ENCODE measurements around the gene LRRC8B. TPM values are rescaled to one million over a fixed set of nuclear protein-coding genes. Genes with fewer than 3 reads are reported as not detected.

The LRRC8B gene
- total and polyA plus RNA-seq, 2 of the 13 experiments (the other 11 are each of a cell fraction or from before 2014, with no cell fraction given) = 4.9 to 7.6 TPM

DNA sequence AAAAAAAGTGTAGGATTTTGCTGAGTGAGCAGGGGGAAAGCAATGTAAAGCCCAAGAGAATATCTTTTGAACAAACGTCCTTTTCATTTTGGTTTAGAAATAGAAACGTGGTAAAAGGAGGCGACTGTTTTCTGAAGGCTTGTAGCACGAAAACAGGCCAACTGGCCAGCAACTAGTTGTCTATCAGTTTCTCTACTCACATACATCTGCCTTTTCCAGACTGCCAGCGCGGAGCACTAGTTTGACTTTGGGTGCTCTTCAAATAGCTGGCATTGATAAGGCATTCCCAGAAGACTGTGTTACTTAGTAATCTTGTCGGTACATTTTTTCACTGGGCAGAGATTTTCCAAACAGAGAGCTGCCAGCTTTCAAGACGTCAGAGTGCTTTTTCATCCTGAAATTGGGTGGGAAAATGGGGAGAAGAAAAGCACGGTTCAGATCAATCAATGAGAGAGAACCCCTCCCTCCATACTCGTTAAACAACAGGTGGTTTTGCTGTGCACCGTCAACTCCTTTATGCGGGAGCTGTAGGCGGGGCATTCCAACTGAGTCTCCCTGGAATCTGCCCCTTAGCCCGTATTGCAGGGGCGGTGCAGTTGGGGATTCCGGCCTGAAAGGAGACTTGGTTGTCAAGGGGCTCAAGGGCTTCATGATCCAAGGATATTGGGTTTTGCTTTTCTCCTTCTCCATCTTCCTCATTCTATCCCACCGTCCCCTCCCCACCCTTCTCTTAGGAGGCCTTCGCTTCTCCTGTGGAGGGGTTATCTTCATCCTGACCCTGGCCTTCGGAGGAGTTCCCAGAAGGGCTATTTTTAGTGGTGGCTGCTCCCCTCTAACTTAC is 107.4 kb downstream of the LRRC8B start:
- intact Hi-C loops (cut with micrococcal nuclease; ENCODE audit: unreplicated experiment) (no loop called here), in situ Hi-C loops (cut with HindIII; ENCODE audit: extremely low pct_ligation_motif_present, low pct_unique_long_range_greater_than_20kb) (no loop called here)
- Histone ChIP-seq H2AFZ (ENCODE audit: low read length) (no peak overlapping the region), H3K4me3 (replicated peaks in 1 of 3; ENCODE audit: insufficient read depth in 1 of 3, low read depth in 2 of 3, low read length in 3 of 3) (peak overlapping the region; percentile 61 to 86 (median 61)), H4K20me1 (ENCODE audit: insufficient read depth, low read length) (no peaks in the 10 kb centered on the region), H3K79me2 (ENCODE audit: insufficient read depth, low read length) (no peaks in the 10 kb centered on the region), H3K27ac (ENCODE audit: extremely low read length, insufficient read depth, low read length) (no peak overlapping the region), H3K4me1 (ENCODE audit: insufficient read depth, low read length) (peaks cover 21% of the 10 kb centered on the region), H3K9me3 (ENCODE audit: low read length) (no peaks in the 10 kb centered on the region), H3K9ac (ENCODE audit: insufficient read depth, low read depth, low read length) (peak overlapping the region; percentile 32; the same call in 1 of the 2 replicates), H3K4me2 (ENCODE audit: low read depth, low read length) (peak overlapping the region; percentile 98), H3K27me3 (ENCODE audit: control insufficient read depth in 1 of 2, insufficient read depth in 2 of 2, low read length in 2 of 2) (peaks cover 0 to 45% of the 10 kb centered on the region in 2 experiments; a peak in 4 of 5 replicates), H3K36me3 (replicated peaks in 1 of 2; ENCODE audit: control insufficient read depth in 1 of 2, insufficient read depth in 2 of 2, low read length in 2 of 2) (no peaks in the 10 kb centered on the region)
- ChIA-PET POLR2A (no interaction called here), CTCF (ENCODE audit: low intra/inter-chr PET ratio, low total read pairs) (no interaction called here)
- no TSS peak for BruUV-seq (replicated peaks)
- WGBS (ENCODE audit: low lambda C conversion rate) = 11% methylated on average over 19 of the region's 19 CpGs
- no peak for FAIRE-seq
- no peak for ATAC-seq
- no peak for DNase-seq (ENCODE audit: low spot score)
- TF ChIP-seq DMAP1 (CRISPR knock-in tag; IDR thresholded peaks at IDR 0.05) = peak; percentile 9; the same call in 1 of the 2 replicates
- TF ChIP-seq MYPOP (CRISPR knock-in tag; IDR thresholded peaks at IDR 0.05) = 0 out of 2 replicates have a peak, but pooled peaks have one; percentile 10
- no peak for TF ChIP-seq ZNF251 (CRISPR knock-in tag; IDR thresholded peaks at IDR 0.05)

DNA sequence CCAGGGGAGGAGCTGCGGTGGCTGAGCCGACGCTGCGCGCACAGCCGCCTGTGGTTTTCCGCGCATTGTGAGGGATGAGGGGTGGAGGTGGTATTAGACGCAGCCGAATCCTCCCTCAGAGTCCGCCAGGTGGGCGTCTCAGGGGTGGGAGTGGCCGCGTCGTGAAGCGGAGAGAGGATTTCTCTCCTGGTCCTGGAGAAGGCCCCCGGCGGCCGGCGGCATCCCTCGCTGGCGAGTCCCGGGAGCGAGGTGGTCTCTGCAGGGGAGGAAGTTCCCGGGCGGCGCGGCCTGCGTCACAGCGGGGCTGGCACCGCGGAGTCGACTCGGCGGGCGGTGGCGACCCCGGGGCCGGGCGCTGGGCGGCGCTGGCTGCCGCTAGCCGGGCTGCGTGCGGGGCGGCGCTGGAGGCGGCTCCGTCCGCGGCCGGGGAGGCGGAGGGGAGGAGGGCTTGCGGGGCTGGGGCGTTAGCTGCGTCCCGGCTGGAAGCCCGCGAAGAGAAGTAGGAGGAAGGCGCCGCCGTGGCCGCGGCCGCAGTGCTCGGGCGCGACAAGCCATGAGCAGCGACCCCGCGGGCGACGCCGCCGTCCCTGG is 108.1 kb downstream of the LRRC8B start, which contains the start of gene LRRC8C:
Gene LRRC8C, plus strand, starts transcription at position 464 of the 591 bp plus-strand sequence. CDS start 53,354 bp downstream, outside the sequence.
- ATAC-seq (peak; percentile 97), DNase-seq (ENCODE audit: low spot score) (peak; percentile 8), FAIRE-seq (no peak)
- Histone ChIP-seq H3K9me3 (ENCODE audit: low read length) (no peaks in the 10 kb centered on the region), H4K20me1 (ENCODE audit: insufficient read depth, low read length) (no peaks in the 10 kb centered on the region), H3K27ac (ENCODE audit: extremely low read length, insufficient read depth, low read length) (no peak within 1 kb of the TSS), H3K4me3 (replicated peaks in 1 of 3; ENCODE audit: insufficient read depth in 1 of 3, low read depth in 2 of 3, low read length in 3 of 3) (peak within 1 kb of the TSS; percentile 61 to 86 (median 61)), H3K4me1 (ENCODE audit: insufficient read depth, low read length) (peaks cover 21% of the 10 kb centered on the region), H3K79me2 (ENCODE audit: insufficient read depth, low read length) (no peaks in the 10 kb centered on the region), H2AFZ (ENCODE audit: low read length) (no peak within 1 kb of the TSS), H3K4me2 (ENCODE audit: low read depth, low read length) (peak within 1 kb of the TSS; percentile 98), H3K36me3 (replicated peaks in 1 of 2; ENCODE audit: control insufficient read depth in 1 of 2, insufficient read depth in 2 of 2, low read length in 2 of 2) (no peaks in the 10 kb centered on the region), H3K9ac (ENCODE audit: insufficient read depth, low read depth, low read length) (peak within 1 kb of the TSS; percentile 33; the same call in 1 of the 2 replicates), H3K27me3 (ENCODE audit: control insufficient read depth in 1 of 2, insufficient read depth in 2 of 2, low read length in 2 of 2) (peaks cover 0 to 45% of the 10 kb centered on the region in 2 experiments; a peak in 4 of 5 replicates)
- in situ Hi-C loops (cut with HindIII; ENCODE audit: extremely low pct_ligation_motif_present, low pct_unique_long_range_greater_than_20kb) (no loop called here), intact Hi-C loops (cut with micrococcal nuclease; ENCODE audit: unreplicated experiment) (loop anchor here (1.0 kb wide), 1 partner anchor 130 kb away; no protein-coding TSS in a partner anchor)
- CTCF ChIA-PET (ENCODE audit: low intra/inter-chr PET ratio, low total read pairs) = no interaction called here
- no TSS peak for BruUV-seq (replicated peaks)
- 3% methylated on average over 9 of the region's 76 CpGs for WGBS (ENCODE audit: low lambda C conversion rate)
- POLR2A ChIA-PET = no interaction called here
- TF ChIP-seq ZNF552 (CRISPR knock-in tag; IDR thresholded peaks at IDR 0.05; ENCODE audit: borderline replicate concordance) = 0 out of 2 replicates have a peak, but pooled peaks have one; percentile 31
- TF ChIP-seq ZNF225 (CRISPR knock-in tag; IDR thresholded peaks at IDR 0.05) = no peak
- TF ChIP-seq KMT2A (CRISPR knock-in tag; IDR thresholded peaks at IDR 0.05) = no peak
- TF ChIP-seq HNF4G (IDR thresholded peaks at IDR 0.05; ENCODE audit: borderline replicate concordance, low read depth, low read length) = no peak
- no peak for TF ChIP-seq HNF4G (CRISPR knock-in tag; IDR thresholded peaks at IDR 0.05; ENCODE audit: borderline replicate concordance, low read depth)
- TF ChIP-seq, protein P1, sequence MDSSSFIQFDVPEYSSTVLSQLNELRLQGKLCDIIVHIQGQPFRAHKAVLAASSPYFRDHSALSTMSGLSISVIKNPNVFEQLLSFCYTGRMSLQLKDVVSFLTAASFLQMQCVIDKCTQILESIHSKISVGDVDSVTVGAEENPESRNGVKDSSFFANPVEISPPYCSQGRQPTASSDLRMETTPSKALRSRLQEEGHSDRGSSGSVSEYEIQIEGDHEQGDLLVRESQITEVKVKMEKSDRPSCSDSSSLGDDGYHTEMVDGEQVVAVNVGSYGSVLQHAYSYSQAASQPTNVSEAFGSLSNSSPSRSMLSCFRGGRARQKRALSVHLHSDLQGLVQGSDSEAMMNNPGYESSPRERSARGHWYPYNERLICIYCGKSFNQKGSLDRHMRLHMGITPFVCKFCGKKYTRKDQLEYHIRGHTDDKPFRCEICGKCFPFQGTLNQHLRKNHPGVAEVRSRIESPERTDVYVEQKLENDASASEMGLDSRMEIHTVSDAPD (CRISPR knock-in tag; IDR thresholded peaks at IDR 0.05) = no peak
- 0 out of 2 replicates have a peak, but pooled peaks have one; percentile 19 for TF ChIP-seq ZFX (CRISPR knock-in tag; IDR thresholded peaks at IDR 0.05; ENCODE audit: low read depth)
- TF ChIP-seq ZEB1 (IDR thresholded peaks at IDR 0.05; ENCODE audit: insufficient replicate concordance, low read depth) = no peak
- TF ChIP-seq ZNF263 (CRISPR knock-in tag; IDR thresholded peaks at IDR 0.05) = peak; percentile 33; the same call in 1 of the 2 replicates
- TF ChIP-seq POLR2AphosphoS5 (IDR thresholded peaks at IDR 0.05; ENCODE audit: low read depth, low read length) = no peak
- no peak for TF ChIP-seq RBM22 (optimal IDR thresholded peaks at IDR 0.05; ENCODE audit: low read length)
- peak; percentile 60 for TF ChIP-seq RAD21 (CRISPR knock-in tag; IDR thresholded peaks at IDR 0.05)
